NCI-H2227 (cell line): ENCODE results near the gene LRRC43.

Source experiments
- DNase-seq: peaks from one replicate; lab custom pipeline; 2025; ENCODE audit not compliant: unreplicated experiment; lab: John Stamatoyannopoulos, UW

Gene LRRC43

DNA sequence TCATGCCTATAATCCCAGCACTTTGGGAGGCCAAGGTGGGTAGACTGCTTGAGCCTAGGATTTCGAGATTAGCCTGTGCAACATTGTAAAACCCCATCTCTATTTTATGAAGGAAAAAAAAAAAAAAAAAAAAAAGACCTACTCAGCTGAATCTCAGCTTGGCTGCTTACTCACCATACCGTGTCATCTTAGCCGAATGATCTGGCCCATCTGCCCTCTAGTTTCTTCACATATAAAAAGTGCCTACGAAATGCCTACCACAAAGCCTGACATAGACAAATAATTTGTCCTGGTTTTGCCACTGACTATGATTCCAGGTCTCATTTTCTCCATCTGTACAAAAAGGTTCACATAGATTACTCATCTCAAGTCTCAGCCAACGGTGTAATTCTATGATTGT is 32.8 kb downstream of the LRRC43 start:
- DNase-seq = no peak

DNA sequence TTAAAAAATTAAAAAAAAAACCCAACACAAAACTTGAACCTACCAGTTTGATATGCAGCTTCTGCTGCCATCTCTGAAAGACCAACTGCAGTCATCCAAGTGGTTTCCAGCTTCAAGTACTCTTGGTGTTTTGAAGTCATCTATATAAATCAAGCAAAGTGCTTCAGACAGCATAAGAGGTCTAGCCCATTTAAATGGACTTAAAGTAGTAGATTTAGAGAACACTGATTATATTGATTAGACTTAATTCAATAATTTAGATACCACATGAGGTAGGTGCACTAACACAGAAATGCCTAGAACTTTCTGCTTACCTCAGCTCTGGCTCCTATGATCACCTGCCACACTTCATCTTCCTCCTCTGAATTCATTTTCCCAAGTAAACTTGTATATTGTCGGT is 33.5 kb downstream of the LRRC43 start:
- DNase-seq = no peak

DNA sequence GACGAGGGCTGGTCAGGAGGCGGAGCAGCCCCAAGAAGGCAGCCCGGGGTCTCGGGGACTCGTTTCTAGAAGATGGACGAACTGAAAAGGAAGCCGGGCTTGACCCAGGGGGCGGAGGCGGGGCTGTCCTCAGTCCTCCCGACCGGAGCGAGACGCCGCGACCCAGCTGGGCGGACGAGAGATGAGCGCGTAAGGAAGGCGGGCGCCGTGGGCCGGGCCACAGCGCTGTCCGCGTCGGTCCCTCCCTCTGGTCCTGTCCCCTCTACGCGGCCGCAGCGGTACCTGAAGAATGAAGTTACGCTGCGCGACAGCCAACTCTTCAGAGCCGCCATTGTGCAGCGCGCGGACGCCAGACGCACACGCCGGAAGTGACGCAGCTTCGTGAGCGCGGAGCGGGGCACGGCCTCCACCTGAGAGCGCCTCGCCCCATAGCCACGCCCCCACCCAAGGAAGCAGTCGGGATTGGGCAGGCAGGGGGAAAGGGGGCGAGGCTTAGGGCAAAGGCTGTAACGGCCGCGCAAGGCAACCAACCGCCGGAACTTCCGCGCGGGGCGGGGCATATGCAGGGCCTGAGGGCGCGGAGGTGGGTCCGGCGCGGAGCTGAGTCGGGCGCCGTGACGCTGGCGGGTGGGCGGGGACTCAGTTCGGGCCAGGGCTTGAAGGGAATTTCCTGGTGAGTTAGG is 42.9 kb downstream of the LRRC43 start, which contains the start of gene DIABLO:
Gene DIABLO, minus strand, starts transcription at position 370 of the 683 bp plus-strand sequence. Its CDS starts 38 bp downstream, at position 332.
- DNase-seq = peak; percentile 100

DNA sequence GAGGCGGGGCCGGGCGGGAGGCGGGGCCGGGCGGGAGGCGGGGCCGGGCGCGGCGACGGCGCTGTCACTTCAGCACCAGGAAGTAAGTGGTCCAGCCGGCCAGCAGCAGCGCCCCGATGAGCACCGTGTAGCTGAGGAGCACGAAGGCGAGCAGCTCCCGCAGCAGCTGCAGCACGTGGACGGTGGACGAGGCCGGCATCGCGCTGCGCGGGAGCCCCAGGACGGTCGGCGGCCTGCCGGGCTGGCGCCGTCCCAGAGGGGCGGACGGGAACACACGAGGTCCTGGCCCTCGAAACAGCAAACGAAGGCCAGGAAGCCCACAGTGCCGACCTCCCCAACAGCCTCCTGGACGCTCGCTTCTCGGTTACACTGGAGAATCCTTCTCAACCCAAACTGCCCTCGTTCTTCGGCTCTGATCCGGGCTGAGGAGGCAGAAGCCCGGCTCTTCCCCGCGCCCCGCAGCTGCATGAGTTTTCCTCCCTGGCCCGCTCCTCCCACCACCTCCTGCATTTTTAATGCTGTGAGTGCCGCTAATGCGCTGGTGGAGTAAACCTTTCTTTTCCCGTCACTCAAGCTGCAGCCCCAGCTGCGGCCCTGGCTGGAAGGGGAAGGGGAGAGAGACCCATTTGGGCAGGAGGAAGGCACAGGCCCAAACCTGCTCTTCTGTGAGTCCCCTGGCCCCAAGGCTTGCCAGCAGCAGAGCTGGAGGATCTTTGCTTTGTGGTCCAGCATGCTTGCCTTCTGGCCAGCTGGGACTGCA is 43.6 kb downstream of the LRRC43 start:
- peak; percentile 65 for DNase-seq

DNA sequence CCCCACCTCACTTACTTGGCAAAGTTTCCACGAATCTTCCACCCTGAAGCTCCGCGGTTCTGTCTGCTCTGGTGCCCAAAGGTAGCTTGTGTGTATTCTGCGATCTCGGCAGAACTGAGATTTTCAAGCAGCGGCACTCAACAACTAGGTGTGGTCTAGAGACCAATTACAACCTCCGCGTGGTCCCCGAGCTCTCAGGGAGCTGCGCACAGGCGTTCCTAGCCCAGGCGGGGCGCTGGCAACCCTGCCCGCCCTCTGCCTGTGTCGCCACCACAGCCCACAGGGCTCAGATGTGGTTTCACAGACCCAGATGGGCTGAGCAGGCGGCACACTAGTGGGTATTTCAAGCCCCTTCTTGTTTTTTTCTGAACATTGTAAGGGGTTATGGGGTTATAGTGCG is 44.4 kb downstream of the LRRC43 start:
- DNase-seq = peak; percentile 75

DNA sequence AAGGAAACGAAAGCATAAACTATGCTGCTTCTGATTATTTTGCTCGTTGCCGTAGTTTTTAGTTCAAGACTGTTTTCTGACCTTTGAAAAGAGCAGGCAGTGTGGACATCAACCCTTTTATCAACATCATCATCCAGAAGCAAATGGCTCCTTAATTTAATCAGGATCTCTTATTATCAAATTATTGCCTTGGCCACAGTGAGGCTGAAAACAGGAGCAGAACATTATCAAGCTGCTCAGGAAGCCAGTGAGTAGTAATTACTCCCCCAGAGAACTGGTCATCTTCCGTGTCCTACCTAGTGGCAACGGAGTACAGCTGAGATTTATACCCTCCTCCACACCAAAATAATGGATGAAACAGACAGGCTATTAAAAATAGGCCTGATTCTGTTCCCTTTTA is 45.2 kb downstream of the LRRC43 start:
- DNase-seq = peak; percentile 40

DNA sequence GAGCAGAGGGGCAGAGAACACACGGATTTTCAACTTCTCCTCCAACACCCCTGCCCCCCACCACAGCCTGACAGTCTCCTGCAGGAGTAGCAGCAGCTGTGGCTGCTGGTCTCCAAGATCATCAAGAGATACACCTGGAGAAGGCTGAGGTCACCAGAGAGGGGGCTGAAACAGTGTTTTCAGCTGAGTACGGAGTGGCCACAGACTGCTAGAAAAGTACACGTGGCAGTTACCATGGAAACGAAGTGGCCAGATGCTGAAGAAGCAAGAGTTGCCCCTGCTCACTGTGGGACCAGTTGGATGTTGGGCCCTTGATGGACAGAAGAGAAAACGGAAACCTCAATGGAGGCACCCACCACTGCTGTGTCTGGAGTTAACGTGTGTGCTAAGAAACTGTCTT is 47.9 kb downstream of the LRRC43 start:
- DNase-seq = no peak

DNA sequence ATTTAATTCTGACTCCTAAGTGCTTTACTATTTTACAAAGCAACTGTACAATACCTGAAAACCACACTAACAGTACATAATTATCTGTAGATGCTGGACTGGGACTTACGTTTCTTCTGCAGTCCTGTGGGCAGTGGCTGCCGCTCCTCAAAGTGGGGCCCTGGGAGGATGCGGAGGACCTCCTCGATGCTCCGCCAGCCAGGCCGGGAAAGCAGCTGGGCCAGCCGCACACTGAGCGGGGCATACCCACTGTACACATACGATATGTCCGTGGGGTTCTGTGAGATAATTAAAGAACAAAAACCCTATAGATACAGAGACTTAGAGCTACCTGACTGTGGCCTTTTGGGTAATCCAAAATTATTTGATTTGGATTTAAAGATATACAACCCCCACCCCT is 49.8 kb downstream of the LRRC43 start:
- no peak for DNase-seq

DNA sequence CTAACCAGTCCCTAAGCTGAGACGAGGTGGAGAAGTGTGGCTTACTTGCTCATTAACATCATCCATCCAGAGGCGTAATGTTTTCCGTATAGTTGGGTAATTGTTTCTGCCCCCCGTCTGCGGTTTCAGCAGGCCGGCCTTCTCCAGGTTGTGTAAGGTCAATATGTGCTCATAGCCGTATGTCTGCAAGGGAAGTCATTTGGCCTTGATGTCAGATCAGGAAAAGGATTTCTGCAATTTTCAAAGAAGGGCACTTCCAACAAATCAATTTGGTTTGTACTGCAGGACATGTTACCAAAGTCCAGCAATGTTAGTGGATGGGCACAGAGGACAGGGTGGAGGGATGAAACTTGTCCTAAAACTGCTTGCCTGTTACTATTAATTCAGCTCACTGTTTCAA is 52.8 kb downstream of the LRRC43 start:
- no peak for DNase-seq

DNA sequence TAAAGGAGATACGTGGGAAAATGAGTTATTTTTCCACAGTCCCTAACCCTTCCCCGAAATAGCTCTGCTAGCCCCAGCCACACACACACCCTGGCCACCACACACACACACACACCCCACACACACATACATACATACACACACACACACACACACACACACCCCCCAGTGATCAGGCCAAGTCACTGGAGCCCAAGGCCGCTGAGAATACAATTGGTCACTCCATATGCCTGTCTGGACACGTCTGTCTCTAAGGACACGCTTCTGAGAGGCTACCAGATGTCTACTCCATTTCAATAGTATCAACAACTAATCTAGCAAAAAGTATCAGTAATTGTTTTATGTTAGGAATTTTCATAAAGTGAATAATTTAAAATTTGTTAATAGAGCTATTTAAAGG is 55.9 kb downstream of the LRRC43 start:
- no peak for DNase-seq

DNA sequence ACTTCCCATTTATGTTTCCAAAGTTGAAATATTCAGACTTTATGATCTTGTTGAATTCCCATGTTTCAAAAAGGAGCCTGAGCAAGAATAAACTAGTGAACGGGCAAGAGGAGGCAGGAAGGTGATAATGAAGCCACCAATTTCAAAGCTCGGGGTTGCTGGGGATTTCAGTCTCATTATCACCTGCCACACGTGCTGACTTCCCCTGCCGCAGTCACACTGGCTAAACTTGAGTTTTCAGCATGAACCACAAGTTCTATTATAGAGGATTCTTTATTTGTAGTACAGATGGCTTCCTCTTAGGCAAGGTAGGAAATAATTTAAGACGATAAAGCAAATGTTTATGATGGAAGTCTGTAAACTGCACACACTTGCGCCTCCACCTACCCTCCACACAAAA is 61.0 kb downstream of the LRRC43 start:
- DNase-seq = no peak

DNA sequence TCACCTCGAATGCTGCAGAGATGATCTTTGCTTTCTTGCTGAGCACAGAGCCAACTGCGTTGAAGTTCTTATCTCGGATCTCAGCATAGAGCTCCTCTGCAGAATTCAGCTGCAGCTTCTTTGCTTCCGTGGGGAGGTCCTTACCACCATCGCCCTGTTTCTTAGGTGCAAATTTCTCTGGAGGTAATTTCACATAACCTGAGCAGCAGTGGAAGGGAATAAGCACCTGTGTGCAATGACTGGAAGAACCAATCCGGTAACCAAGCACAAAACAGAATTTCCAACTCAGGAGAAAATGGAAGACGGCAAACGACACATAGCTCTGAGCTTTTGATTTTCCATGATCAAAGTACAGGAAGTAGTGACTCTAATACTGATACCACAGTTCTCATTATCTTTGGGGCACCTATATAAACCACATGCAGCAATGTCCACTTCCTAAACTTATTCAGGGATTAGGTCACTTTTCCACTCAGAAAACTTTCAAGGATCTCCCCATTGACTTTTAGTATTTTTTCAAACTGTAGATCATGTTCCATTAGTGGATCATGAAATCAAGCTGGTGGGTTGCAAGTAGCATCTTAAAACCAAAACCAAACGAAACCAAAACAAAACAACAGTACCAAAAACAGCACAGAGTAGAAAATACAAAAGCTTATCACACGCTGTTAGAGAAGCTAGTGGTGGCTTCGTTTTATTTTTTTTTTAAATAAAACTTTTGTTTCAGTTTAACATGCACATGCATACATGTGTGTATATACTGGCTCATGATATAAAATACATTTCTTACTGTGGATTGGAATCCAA is 61.8 kb downstream of the LRRC43 start:
- DNase-seq = no peak

DNA sequence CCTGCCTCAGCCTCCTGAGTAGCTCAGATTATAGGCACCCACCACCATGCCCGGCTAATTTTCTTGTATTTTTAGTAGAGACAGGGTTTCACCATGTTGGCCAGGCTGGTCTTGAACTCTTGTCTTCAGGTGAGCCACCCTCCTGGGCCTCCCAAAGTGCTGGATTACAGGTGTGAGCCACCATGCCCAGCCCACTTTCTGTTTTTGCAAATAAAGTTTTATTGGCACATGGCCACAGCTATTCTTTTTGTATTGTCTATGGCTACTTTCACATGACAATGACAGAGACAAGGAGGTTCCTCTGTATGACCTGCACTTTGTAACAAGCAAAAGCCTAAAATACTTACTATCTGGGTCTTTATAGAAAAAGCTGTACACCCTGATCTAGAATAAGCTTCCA is 62.6 kb downstream of the LRRC43 start:
- DNase-seq = no peak

DNA sequence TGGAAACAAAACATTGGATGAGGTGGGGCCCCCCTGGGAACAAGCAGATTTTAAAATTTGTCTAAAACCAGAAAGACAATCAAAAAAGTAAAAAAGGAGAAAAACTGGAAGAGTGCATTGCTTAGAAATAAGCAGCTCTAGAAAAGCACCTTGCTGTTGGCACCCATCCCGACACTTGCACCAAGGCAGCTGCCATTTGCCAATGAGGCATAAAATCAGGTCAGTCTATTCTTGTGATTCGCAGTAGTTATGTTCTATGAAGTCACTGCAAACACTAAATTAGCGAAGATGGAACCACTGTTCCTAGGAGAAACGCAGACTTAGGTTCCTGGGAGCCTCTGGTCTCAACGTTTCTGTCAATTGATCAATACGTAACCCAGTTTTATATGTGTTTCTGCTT is 67.1 kb downstream of the LRRC43 start:
- DNase-seq = no peak

DNA sequence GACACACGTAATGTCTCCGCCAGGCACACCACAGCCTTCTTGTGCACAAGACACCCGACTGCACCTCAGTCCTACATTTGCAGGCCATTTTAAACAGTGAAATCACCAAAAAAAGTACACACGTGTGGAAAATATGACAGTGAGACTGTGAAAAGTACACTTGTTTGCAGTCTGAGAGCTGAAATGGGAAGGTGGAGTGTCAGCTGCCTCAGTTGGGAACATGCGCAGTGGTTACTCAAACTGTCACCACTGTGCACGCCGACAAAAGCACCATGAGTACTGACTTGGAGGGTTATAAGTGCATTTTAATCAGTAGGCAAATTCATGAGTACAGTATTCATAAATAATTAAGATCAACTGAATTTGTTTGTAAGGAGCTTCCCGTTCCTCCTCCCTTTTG is 67.6 kb downstream of the LRRC43 start:
- no peak for DNase-seq
